ENCODE measurements around the gene FOXN3.
A peak's percentile ranks its signal among the peaks of the same experiment; 100 is the strongest.
"Not testable (repeated sequence)": the region's sequence is repeated elsewhere in the genome, so short reads cannot be mapped to it uniquely, and the experiment has no call there.

The FOXN3 gene

DNA sequence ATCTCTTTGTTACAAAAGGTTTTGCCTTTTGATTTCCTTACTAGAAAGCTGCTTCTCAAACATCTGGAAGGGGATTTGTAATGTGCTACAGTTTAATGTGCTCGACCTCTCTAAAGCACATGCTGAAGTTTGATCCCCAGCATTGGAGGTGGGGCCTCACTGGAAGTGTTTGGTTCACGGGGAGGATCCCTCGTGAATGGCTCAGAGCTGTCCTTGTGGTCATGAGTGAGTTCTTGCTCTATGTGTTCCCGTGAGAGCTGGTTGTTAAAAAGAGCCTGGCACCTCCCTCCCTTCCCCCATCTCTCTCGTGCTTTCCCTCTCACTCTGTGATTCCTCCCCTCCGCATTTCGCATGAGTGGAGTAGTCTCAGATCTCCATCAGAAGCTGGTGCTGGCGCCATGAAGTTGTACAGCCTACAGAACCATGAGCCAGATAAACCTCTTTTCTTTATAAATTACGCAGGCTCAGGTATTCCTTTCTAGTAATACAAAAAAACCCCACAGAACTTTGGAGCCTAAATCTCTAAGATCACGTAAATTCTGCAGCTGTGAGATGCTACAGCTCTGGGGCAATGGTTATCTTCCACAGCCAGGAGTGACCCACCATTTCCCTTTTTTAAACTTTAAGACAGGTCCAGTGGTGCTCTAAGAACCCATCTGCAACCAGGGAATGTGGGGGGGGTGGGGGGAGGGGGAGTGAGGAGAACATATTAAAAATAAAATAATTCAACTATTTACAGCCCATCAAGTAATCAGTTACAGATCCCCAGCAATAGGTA lies 214.4 kb downstream of the FOXN3 start:
- H3F3A ChIP-seq (ENCODE audit: low read depth): no peaks in the 10 kb centered on the region
- H3K4me3 ChIP-seq (ENCODE audit: low read length, poor library complexity, severe bottlenecking): no peak overlapping the region
- H3K4me2 ChIP-seq (ENCODE audit: low read depth, low read length, poor library complexity, severe bottlenecking): peak overlapping the region; percentile 23
- H3K79me2 ChIP-seq (ENCODE audit: insufficient read depth, low read length): peaks cover 78% of the 10 kb centered on the region; the same call in 1 of the 2 replicates
- H3K27me3 ChIP-seq (ENCODE audit: insufficient read depth, low read length, poor library complexity, severe bottlenecking): no peaks in the 10 kb centered on the region
- TF ChIP-seq EZH2phosphoT487 (IDR thresholded peaks at IDR 0.05; ENCODE audit: borderline replicate concordance): no peak
- TF ChIP-seq, protein P1, sequence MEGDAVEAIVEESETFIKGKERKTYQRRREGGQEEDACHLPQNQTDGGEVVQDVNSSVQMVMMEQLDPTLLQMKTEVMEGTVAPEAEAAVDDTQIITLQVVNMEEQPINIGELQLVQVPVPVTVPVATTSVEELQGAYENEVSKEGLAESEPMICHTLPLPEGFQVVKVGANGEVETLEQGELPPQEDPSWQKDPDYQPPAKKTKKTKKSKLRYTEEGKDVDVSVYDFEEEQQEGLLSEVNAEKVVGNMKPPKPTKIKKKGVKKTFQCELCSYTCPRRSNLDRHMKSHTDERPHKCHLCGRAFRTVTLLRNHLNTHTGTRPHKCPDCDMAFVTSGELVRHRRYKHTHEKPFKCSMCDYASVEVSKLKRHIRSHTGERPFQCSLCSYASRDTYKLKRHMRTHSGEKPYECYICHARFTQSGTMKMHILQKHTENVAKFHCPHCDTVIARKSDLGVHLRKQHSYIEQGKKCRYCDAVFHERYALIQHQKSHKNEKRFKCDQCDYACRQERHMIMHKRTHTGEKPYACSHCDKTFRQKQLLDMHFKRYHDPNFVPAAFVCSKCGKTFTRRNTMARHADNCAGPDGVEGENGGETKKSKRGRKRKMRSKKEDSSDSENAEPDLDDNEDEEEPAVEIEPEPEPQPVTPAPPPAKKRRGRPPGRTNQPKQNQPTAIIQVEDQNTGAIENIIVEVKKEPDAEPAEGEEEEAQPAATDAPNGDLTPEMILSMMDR (conservative IDR thresholded peaks at IDR 0.05; ENCODE audit: low read length): no peak
- no peaks in the 10 kb centered on the region for H3K9me2 ChIP-seq (replicated peaks; ENCODE audit: low read depth, low read length)
- no peaks in the 10 kb centered on the region for H3K9me3 ChIP-seq (ENCODE audit: insufficient read depth, low read depth, low read length)
- peaks cover 32% of the 10 kb centered on the region for H4K20me1 ChIP-seq (ENCODE audit: insufficient read depth, low read length, poor library complexity, severe bottlenecking)
- H3K36me3 ChIP-seq (ENCODE audit: insufficient read depth, low read length): peaks cover 9% of the 10 kb centered on the region; the same call in 1 of the 2 replicates
- H2AFZ ChIP-seq (ENCODE audit: low read length): no peak overlapping the region
- H3K4me1 ChIP-seq (ENCODE audit: insufficient read depth, low read length, poor library complexity, severe bottlenecking): peaks cover 19% of the 10 kb centered on the region
- no peak overlapping the region for H3K9ac ChIP-seq (ENCODE audit: low read depth, low read length, poor library complexity, severe bottlenecking)

DNA sequence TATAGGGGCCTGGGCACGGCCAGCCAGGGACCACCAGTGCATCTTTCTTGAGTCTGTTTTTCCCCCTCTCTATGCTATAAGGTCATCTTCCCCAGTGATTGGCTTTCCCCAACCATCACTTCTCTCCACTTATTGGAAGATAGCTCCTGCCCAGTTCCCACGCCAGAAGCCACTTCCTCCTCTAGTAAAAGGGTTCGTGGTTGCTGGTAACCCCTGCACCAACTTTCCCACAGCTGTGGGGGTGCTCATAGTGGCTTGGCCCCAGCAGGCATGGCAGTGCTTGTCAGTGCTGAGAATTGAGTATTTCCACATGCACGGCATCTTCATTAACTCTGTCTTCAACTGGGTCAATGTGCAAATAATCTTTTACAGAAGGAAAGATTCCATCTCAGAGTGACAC lies 215.4 kb downstream of the FOXN3 start:
- Histone ChIP-seq H3K9me3 (ENCODE audit: insufficient read depth, low read depth, low read length) (no peaks in the 10 kb centered on the region), H3K27me3 (ENCODE audit: insufficient read depth, low read length, poor library complexity, severe bottlenecking) (no peaks in the 10 kb centered on the region), H3K4me1 (ENCODE audit: insufficient read depth, low read length, poor library complexity, severe bottlenecking) (peaks cover 19% of the 10 kb centered on the region), H3K36me3 (ENCODE audit: insufficient read depth, low read length) (peaks cover 9% of the 10 kb centered on the region; the same call in 1 of the 2 replicates), H3F3A (ENCODE audit: low read depth) (no peaks in the 10 kb centered on the region), H4K20me1 (ENCODE audit: insufficient read depth, low read length, poor library complexity, severe bottlenecking) (peaks cover 32% of the 10 kb centered on the region), H3K9ac (ENCODE audit: low read depth, low read length, poor library complexity, severe bottlenecking) (no peak overlapping the region), H2AFZ (ENCODE audit: low read length) (no peak overlapping the region), H3K4me2 (ENCODE audit: low read depth, low read length, poor library complexity, severe bottlenecking) (peak overlapping the region; percentile 23), H3K9me2 (replicated peaks; ENCODE audit: low read depth, low read length) (no peaks in the 10 kb centered on the region), H3K79me2 (ENCODE audit: insufficient read depth, low read length) (peaks cover 77% of the 10 kb centered on the region; the same call in 1 of the 2 replicates), H3K4me3 (ENCODE audit: low read length, poor library complexity, severe bottlenecking) (no peak overlapping the region)
- no peak for TF ChIP-seq EZH2phosphoT487 (IDR thresholded peaks at IDR 0.05; ENCODE audit: borderline replicate concordance)
- TF ChIP-seq, protein P1 (conservative IDR thresholded peaks at IDR 0.05; ENCODE audit: low read length): no peak

DNA sequence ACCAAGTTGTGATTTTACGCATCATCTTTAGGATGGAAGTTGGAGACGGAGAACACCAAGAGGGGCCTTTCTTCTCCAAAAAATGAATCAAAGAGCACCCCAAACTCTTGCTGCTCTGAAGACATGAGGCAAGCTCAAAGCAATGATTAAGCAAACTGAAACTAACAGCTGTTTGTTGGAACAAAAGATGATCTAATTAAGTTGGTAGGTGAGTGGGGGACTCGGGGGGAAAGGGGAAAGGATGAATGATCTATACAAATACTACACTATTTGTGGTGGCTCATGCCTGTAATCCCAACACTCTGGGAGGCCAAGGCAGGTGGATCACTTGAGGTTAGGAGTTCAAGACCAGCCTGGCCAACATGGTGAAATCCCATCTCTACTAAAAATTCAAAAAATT lies 217.7 kb downstream of the FOXN3 start:
- H3K79me2 ChIP-seq (ENCODE audit: insufficient read depth, low read length): peaks cover 72% of the 10 kb centered on the region; the same call in 1 of the 2 replicates
- not testable (repeated sequence) for H3K4me3 ChIP-seq (ENCODE audit: low read length, poor library complexity, severe bottlenecking); H3K4me2 ChIP-seq (ENCODE audit: low read depth, low read length, poor library complexity, severe bottlenecking); H3F3A ChIP-seq (ENCODE audit: low read depth); H3K36me3 ChIP-seq (ENCODE audit: insufficient read depth, low read length); H3K9ac ChIP-seq (ENCODE audit: low read depth, low read length, poor library complexity, severe bottlenecking); H3K9me3 ChIP-seq (ENCODE audit: insufficient read depth, low read depth, low read length); H3K27me3 ChIP-seq (ENCODE audit: insufficient read depth, low read length, poor library complexity, severe bottlenecking); H3K9me2 ChIP-seq (replicated peaks; ENCODE audit: low read depth, low read length); H2AFZ ChIP-seq (ENCODE audit: low read length)
- H4K20me1 ChIP-seq (ENCODE audit: insufficient read depth, low read length, poor library complexity, severe bottlenecking): peaks cover 32% of the 10 kb centered on the region
- H3K4me1 ChIP-seq (ENCODE audit: insufficient read depth, low read length, poor library complexity, severe bottlenecking): peaks cover 22% of the 10 kb centered on the region
